HepG2 (cell line): ENCODE measurements around the gene ALDH4A1. TPM values are rescaled to one million over a fixed set of nuclear protein-coding genes. Genes with fewer than 3 reads are reported as not detected.

Experiments used
- ATAC-seq: fragments of 200-7000 bp; cut with Tn5 transposase; 3 replicates; pipeline ENCODE4 v1.9.1; 2020; ENCODE audit warnings: mild to moderate bottlenecking, moderate library complexity
- BruUV-seq: library from RNA; stranded (reverse); fragments of 400-500 nt; replicated peaks from 2 replicates; lab custom pipeline; 2021; lab: Mats Ljungman, UMichigan
- CTCF ChIA-PET: fragments of 300-600 bp; formaldehyde crosslinking; extraction: SDS; loops from one replicate; lab custom pipeline; 2021; ENCODE audit warnings: low total read pairs, inconsistent platforms, low intra/inter-chr PET ratio; lab: Yijun Ruan, JAX
- POLR2A ChIA-PET: fragments of 350-600 bp; sonication (Branson Sonifier 250); formaldehyde crosslinking; loops from one replicate; lab custom pipeline; 2020; ENCODE audit warnings: antibody characterized with exemption, inconsistent platforms; lab: Yijun Ruan, JAX
- DNase-seq: peaks from one replicate; pipeline ENCODE4 v3.0.0-alpha.2; 2015; ENCODE audit warnings: low spot score
- FAIRE-seq: peaks from 3 replicates; lab custom pipeline; 2011; peaks lifted over from hg19 to GRCh38; lab: Jason Lieb, UNC
- H2AFZ ChIP-seq: one replicate; pipeline ENCODE4 v1.6.1; 2011; ENCODE audit warnings: low read length, inconsistent platforms
- H3K27ac ChIP-seq: fragments of 300-600 bp; 3 replicates; pipeline ENCODE4 v1.8.0; 2011; ENCODE audit warnings: mixed run types, mild to moderate bottlenecking, mixed read lengths, low read length, inconsistent platforms; ENCODE audit not compliant: insufficient read depth; ENCODE audit errors: extremely low read length
- H3K27me3 ChIP-seq, 2 experiments: fragments of 200-600 bp in 1 of 2; 2 replicates in 1 of 2; 3 replicates in 1 of 2; pipeline versions ENCODE4 v1.6.0 to v1.8.0; 2011; ENCODE audit warnings: low read length in 2 of 2, mild to moderate bottlenecking in 2 of 2, moderate library complexity in 2 of 2, inconsistent platforms in 1 of 2; ENCODE audit not compliant: insufficient read depth in 2 of 2, control insufficient read depth in 1 of 2
- H3K36me3 ChIP-seq, 2 experiments: fragments of 200-600 bp in 1 of 2; replicated peaks in 1 of 2; 2 replicates in 1 of 2; 3 replicates in 1 of 2; pipeline versions ENCODE4 v1.5.1 to v1.8.0; 2011; ENCODE audit warnings: low read length in 2 of 2, inconsistent platforms in 1 of 2; ENCODE audit not compliant: insufficient read depth in 2 of 2, control insufficient read depth in 1 of 2
- H3K4me1 ChIP-seq: 2 replicates; pipeline ENCODE4 v1.5.1; 2012; ENCODE audit warnings: low read length, inconsistent platforms; ENCODE audit not compliant: insufficient read depth
- H3K4me2 ChIP-seq: 2 replicates; pipeline ENCODE4 v1.6.0; 2011; ENCODE audit warnings: low read depth, low read length, inconsistent platforms
- H3K4me3 ChIP-seq, 3 experiments: fragments of 200-600 bp in 1 of 3; sonication (generic), shearing (Covaris generic) in 1 of 3; replicated peaks in 1 of 3; 2 replicates each; pipeline ENCODE4 v1.5.1; 2011 to 2016; ENCODE audit warnings: low read length in 3 of 3, inconsistent platforms in 2 of 3, low read depth in 2 of 3, mild to moderate bottlenecking in 2 of 3, control low read depth in 1 of 3, mixed read lengths in 1 of 3; ENCODE audit not compliant: insufficient read depth in 1 of 3
- H3K79me2 ChIP-seq: one replicate; pipeline ENCODE4 v1.6.1; 2011; ENCODE audit warnings: low read length, inconsistent platforms; ENCODE audit not compliant: insufficient read depth
- H3K9ac ChIP-seq: 2 replicates; pipeline ENCODE4 v1.6.0; 2011; ENCODE audit warnings: mild to moderate bottlenecking, low read depth, low read length, inconsistent platforms; ENCODE audit not compliant: insufficient read depth
- H3K9me3 ChIP-seq: 2 replicates; pipeline ENCODE4 v1.5.1; 2012; ENCODE audit warnings: mild to moderate bottlenecking, low read length
- H4K20me1 ChIP-seq: 2 replicates; pipeline ENCODE4 v1.6.0; 2011; ENCODE audit warnings: inconsistent platforms, mild to moderate bottlenecking, low read length, moderate library complexity; ENCODE audit not compliant: insufficient read depth
- AGO2 ChIP-seq: fragments of 200-400 bp; formaldehyde crosslinking; optimal IDR thresholded peaks from 2 replicates; pipeline ENCODE3; 2017; ENCODE audit warnings: mild to moderate bottlenecking, low read depth, low read length, moderate library complexity
- FOXK2 ChIP-seq: fragments of 450-650 bp; IDR thresholded peaks from 2 replicates; pipeline ENCODE4 v1.6.1; 2016
- GABPB1 ChIP-seq: IDR thresholded peaks from 2 replicates; pipeline ENCODE4 v1.6.1; 2016; ENCODE audit warnings: mild to moderate bottlenecking, missing genetic modification reagents, moderate library complexity, missing compliant biosample characterization
- PATZ1 ChIP-seq: sonication (generic); formaldehyde crosslinking; IDR thresholded peaks from 2 replicates; pipeline ENCODE4 v1.4.0; 2020; ENCODE audit warnings: missing genetic modification reagents
- POLR2A ChIP-seq, 2 experiments: IDR thresholded peaks; 2 replicates each; pipeline ENCODE4 v1.6.1; 2011; ENCODE audit warnings: low read depth in 2 of 2, low read length in 2 of 2, mild to moderate bottlenecking in 1 of 2, moderate library complexity in 1 of 2; ENCODE audit not compliant: insufficient read depth in 1 of 2
- RBFOX2 ChIP-seq: fragments of 200-400 bp; formaldehyde crosslinking; IDR thresholded peaks from 2 replicates; pipeline ENCODE4 v1.6.1; 2017; ENCODE audit warnings: low read depth, mild to moderate bottlenecking, low read length
- RBM22 ChIP-seq: fragments of 200-400 bp; formaldehyde crosslinking; optimal IDR thresholded peaks from 2 replicates; pipeline ENCODE3; 2017; ENCODE audit warnings: mild to moderate bottlenecking, low read length, moderate library complexity
- SYNCRIP ChIP-seq: fragments of 200-400 bp; formaldehyde crosslinking; IDR thresholded peaks from 2 replicates; pipeline ENCODE4 v1.6.1; 2018; ENCODE audit warnings: mild to moderate bottlenecking, low read depth, low read length; ENCODE audit not compliant: insufficient read depth
- TFDP1 ChIP-seq: IDR thresholded peaks from 2 replicates; pipeline ENCODE4 v1.6.1; 2016; ENCODE audit warnings: missing compliant biosample characterization, missing genetic modification reagents, borderline replicate concordance
- ZNF414 ChIP-seq: sonication (generic); formaldehyde crosslinking; IDR thresholded peaks from 2 replicates; pipeline ENCODE4 v1.5.0; 2020; ENCODE audit warnings: missing genetic modification reagents
- ZNF672 ChIP-seq: sonication (generic); formaldehyde crosslinking; IDR thresholded peaks from 2 replicates; pipeline ENCODE4 v1.8.1; 2022; ENCODE audit warnings: missing genetic modification reagents
- WGBS: methylation state at CpG from one replicate; pipeline ENCODE4 v1.1.6; 2017; ENCODE audit warnings: low lambda C conversion rate; 5-methylcytosine and 5-hydroxymethylcytosine counted together
- in situ Hi-C: cut with HindIII; loops from 2 replicates; pipeline ENCODE4 v1.10.0; 2017; ENCODE audit warnings: low pct_unique_long_range_greater_than_20kb; ENCODE audit not compliant: extremely low pct_ligation_motif_present
- intact Hi-C: fragments of 100-400 bp; cut with micrococcal nuclease; formaldehyde crosslinking; loops from one replicate; pipeline ENCODE4 v1.10.0; 2022; ENCODE audit not compliant: unreplicated experiment
- polyA plus RNA-seq, 8 experiments: library from polyadenylated mRNA; depleted of rRNA in 3 of 8; stranded (reverse) in 7 of 8; unstranded in 1 of 8; fragments of >200 nt; fragmentation: Illumina TruSeq in 4 of 8; extraction: Trizol in 4 of 8; gene quantifications; 2 replicates each; pipeline versions ENCODE4 v1.2.1 to v1.2.3, GENCODE V29; 2011 to 2016; ENCODE audit warnings: low read depth in 4 of 8, missing spikeins in 1 of 8, mixed read lengths in 1 of 8; ENCODE audit not compliant: insufficient read depth in 1 of 8
- total RNA-seq, 5 experiments: library from RNA; depleted of rRNA; stranded (reverse); fragments of >200 nt; fragmentation: Illumina TruSeq; extraction: Trizol; gene quantifications; 2 replicates each; pipeline ENCODE4 v1.2.3, GENCODE V29; 2016; ENCODE audit warnings: low read depth in 1 of 5
- TF ChIP-seq, protein P1 (sequence below): sonication (generic); formaldehyde crosslinking; IDR thresholded peaks from 2 replicates; pipeline ENCODE4 v1.4.0; 2020; ENCODE audit warnings: missing genetic modification reagents

ALDH4A1 gene
- total and polyA plus RNA-seq, 2 of the 13 experiments (the other 11 are each of a cell fraction or from before 2014, with no cell fraction given) = 76.4 to 240 TPM

DNA sequence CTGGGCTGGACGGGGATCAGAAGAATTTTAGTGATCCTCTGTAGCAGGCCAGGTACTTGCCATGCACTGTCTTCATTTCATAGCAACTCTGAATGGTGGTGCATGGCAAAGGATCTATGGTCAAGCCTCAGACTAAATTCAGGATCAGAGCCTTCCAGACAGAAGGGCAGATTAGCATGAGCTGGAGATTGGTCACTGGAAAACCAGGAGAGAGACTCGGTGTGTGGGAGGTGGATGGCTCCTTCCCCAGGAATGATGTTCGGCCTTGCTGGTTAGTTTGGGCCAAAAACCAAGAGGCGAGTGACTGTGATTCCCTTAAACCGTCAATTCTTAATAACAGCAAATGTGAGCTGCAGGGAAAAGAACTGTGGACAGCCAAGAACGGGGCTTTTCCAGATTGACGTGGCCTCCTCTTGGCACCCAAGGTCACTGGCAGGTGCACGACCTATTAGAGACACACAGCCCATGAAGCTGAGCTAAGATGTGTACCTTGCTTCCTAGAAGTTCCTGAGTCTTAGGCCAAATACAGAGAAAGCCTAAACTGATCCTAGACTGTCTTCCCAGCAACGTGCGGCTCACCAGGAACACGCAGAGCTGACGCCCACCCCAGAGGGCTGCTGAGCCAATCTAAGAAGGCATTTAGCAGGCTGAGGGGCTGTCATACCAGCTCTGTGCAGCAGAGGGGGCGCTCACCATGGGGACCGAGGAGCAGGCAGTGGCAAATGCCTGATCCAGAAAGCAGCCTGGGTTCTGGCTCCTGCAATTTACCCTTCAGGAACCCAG, 18.5 kb downstream of the ALDH4A1 start (continued):
- TF ChIP-seq TFDP1 (no peak), PATZ1 (0 out of 2 replicates have a peak, but pooled peaks have one; percentile 20), ZNF414 (CRISPR knock-in tag) (0 out of 2 replicates have a peak, but pooled peaks have one; percentile 44), RBM22 (peak; percentile 63), GABPB1 (no peak), FOXK2 (no peak)

DNA sequence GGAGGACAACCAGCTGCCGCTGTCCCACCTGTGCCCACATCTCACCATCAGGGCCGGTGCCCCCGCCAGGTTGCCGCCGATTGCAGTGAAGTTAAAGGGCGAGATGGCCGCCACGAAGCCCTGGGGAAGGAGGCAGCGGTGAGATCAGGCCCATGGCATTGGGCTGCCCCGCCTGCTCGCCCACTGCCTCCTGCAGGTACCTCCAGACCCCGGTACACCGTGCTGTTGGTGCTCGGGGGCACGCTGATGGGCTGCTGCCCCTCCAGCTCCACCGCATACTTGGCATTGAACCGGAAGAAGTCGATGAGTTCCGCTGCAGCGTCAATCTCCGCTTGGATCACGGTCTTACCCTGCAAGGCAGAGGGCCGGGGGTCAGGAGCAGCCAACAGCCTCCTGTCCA, 19.3 kb downstream of the ALDH4A1 start:
- H3K4me2 ChIP-seq = no peak overlapping the region
- CTCF ChIA-PET = interaction anchor here (3.0 kb wide), 1 partner anchor 30 kb away, joined by 29 read pairs; no protein-coding TSS in a partner anchor
- POLR2A ChIA-PET = no interaction called here
- H3K4me1 ChIP-seq = no peaks in the 10 kb centered on the region
- H3K27ac ChIP-seq = no peak overlapping the region
- over 99% methylated on average over 16 of the region's 23 CpGs for WGBS
- FAIRE-seq = no peak
- intact Hi-C loops (no loop called here), in situ Hi-C loops (no loop called here)
- no peak overlapping the region for H2AFZ ChIP-seq
- H3K9ac ChIP-seq = no peak overlapping the region
- no peaks in the 10 kb centered on the region for H3K9me3 ChIP-seq
- peaks cover 52 to 92% of the 10 kb centered on the region in 2 experiments for H3K36me3 ChIP-seq
- no peak for ATAC-seq
- no peak overlapping the region for H3K4me3 ChIP-seq
- no peak for DNase-seq
- H3K27me3 ChIP-seq = no peaks in the 10 kb centered on the region
- TF ChIP-seq SYNCRIP (no peak), ZNF672 (no peak), AGO2 (peak; percentile 81), POLR2A (IDR thresholded peaks at IDR 0.05; ENCODE audit: insufficient read depth in 1 of 2, low read depth in 2 of 2, low read length in 2 of 2) (0 out of 4 replicates have a peak, but pooled peaks of 1 of the 2 experiments have one; percentile 4), RBFOX2 (0 out of 2 replicates have a peak, but pooled peaks have one; percentile 40)
- TF ChIP-seq, protein P1, sequence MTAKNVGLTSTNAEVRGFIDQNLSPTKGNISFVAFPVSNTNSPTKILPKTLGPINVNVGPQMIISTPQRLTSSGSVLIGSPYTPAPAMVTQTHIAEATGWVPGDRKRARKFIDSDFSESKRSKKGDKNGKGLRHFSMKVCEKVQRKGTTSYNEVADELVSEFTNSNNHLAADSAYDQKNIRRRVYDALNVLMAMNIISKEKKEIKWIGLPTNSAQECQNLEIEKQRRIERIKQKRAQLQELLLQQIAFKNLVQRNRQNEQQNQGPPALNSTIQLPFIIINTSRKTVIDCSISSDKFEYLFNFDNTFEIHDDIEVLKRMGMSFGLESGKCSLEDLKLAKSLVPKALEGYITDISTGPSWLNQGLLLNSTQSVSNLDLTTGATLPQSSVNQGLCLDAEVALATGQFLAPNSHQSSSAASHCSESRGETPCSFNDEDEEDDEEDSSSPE = no peak
- no TSS peak for BruUV-seq
- H3K79me2 ChIP-seq = no peaks in the 10 kb centered on the region
- H4K20me1 ChIP-seq = peaks cover 25% of the 10 kb centered on the region
